Measurements from ENCODE around the gene GIPC2. TPM values are rescaled to one million over a fixed set of nuclear protein-coding genes. Genes with fewer than 3 reads are reported as not detected.
A peak's percentile ranks its signal among the peaks of the same experiment; 100 is the strongest.

GIPC2 gene
- total RNA-seq, 1 donor from 2014 or later: 1.6 TPM

DNA sequence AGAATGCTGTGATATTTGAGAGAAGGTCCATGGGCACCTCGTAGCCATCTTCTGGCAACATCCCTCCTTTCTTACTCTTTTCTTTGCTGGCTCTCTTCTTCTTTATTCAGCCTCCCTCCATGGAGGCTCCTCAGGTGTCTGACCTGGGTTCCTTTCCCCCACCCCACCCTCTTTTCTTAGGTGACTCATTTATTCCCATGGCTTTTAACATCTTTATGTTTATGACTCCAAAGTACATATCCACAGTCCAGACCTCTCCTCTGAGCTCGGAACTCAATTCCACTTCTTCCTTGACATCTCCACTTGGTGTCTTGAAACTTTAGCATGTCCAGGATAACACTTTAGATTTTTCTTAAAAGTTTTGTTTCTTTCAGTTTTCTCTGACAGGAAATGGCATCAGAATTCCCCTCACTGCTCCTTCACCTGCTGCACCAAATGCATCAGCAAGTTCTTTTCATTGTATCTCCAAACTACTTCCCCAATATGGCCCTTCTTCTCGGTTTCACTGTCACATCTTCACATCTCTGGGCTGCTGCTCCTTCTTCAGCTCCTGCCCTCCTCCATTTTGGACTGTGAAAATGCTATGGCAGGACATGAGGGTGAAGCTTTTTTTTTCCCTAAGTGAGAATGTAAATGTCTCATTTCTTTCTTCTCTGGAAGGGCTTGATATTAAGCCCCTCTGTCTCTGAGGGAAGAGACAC, 95.9 kb downstream of the GIPC2 start:
- H3K27me3 ChIP-seq (ENCODE audit: control insufficient read depth, insufficient read depth, low read length): no peaks in the 10 kb centered on the region
- no peak overlapping the region for H3K4me3 ChIP-seq (ENCODE audit: low read depth, low read length)
- no peak for DNase-seq (ENCODE audit: low read depth)
- TF ChIP-seq, protein P1, sequence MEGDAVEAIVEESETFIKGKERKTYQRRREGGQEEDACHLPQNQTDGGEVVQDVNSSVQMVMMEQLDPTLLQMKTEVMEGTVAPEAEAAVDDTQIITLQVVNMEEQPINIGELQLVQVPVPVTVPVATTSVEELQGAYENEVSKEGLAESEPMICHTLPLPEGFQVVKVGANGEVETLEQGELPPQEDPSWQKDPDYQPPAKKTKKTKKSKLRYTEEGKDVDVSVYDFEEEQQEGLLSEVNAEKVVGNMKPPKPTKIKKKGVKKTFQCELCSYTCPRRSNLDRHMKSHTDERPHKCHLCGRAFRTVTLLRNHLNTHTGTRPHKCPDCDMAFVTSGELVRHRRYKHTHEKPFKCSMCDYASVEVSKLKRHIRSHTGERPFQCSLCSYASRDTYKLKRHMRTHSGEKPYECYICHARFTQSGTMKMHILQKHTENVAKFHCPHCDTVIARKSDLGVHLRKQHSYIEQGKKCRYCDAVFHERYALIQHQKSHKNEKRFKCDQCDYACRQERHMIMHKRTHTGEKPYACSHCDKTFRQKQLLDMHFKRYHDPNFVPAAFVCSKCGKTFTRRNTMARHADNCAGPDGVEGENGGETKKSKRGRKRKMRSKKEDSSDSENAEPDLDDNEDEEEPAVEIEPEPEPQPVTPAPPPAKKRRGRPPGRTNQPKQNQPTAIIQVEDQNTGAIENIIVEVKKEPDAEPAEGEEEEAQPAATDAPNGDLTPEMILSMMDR (IDR thresholded peaks at IDR 0.05; ENCODE audit: insufficient read depth, low read length, poor library complexity, severe bottlenecking): no peak
- H3K36me3 ChIP-seq (ENCODE audit: control insufficient read depth, insufficient read depth, low read length): no peaks in the 10 kb centered on the region

DNA sequence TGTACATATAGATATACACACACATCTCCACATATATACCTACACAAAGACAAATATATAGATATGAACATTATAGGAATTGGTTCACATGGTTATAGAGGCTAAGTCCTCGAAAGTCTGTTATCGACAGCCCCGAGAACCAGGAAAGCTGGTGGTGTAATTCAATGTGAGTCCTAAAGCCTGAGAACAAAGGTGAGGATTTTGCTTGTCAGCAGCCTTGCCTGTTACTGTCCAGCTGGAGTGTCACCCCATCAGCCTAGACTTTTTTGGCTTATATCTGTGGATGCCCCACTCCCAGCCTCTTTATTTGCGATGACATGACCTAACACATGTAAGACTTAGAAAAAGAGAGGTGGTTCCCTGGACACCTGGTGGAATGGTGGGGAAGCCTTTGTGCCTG, 97.0 kb downstream of the GIPC2 start:
- no peak for DNase-seq (ENCODE audit: low read depth)
- Histone ChIP-seq H3K27me3 (ENCODE audit: control insufficient read depth, insufficient read depth, low read length) (no peaks in the 10 kb centered on the region), H3K36me3 (ENCODE audit: control insufficient read depth, insufficient read depth, low read length) (no peaks in the 10 kb centered on the region), H3K4me3 (ENCODE audit: low read depth, low read length) (no peak overlapping the region)
- TF ChIP-seq, protein P1 (IDR thresholded peaks at IDR 0.05; ENCODE audit: insufficient read depth, low read length, poor library complexity, severe bottlenecking): no peak

DNA sequence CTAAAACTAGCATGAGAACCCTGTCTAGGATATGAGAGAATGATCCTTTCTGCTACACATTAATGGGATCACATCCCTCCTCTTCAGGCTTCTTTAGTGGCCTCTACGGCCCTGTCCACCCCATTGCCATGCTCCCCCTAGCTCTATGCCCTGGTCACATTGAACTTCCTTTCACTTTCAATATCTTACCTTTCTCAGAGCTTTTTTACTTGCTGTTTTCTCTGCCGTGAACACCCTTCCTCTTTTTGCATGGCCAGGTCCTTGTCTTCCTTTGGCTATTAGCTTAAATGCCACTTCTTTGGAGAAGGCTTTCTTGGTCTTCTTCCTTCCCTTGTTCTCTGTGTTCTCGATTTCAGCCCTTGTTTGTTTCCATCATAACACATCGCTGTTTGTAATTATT, 97.4 kb downstream of the GIPC2 start:
- TF ChIP-seq, protein P1 (IDR thresholded peaks at IDR 0.05; ENCODE audit: insufficient read depth, low read length, poor library complexity, severe bottlenecking): no peak
- no peak for DNase-seq (ENCODE audit: low read depth)
- H3K27me3 ChIP-seq (ENCODE audit: control insufficient read depth, insufficient read depth, low read length): no peaks in the 10 kb centered on the region
- no peak overlapping the region for H3K4me3 ChIP-seq (ENCODE audit: low read depth, low read length)
- H3K36me3 ChIP-seq (ENCODE audit: control insufficient read depth, insufficient read depth, low read length): no peaks in the 10 kb centered on the region

DNA sequence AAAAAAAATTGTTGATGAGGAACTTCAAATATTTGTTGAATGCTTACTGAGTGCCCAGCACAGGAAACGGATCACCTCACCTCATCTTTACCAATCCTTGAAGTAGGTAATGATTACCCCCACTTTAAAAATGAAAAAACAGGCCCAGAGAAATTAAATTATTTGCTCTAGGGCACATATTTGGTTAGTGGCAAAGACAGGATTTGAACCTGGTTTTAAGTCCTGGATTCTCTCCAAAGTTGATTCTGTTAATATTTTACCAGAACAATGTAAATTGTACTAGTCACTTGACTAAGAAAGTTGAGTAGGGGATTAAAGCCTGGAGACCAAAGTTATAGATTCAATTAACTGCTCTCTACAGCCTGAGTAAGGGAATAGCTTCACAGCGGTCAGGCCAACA, 97.9 kb downstream of the GIPC2 start:
- no peak for DNase-seq (ENCODE audit: low read depth)
- TF ChIP-seq, protein P1 (IDR thresholded peaks at IDR 0.05; ENCODE audit: insufficient read depth, low read length, poor library complexity, severe bottlenecking): no peak
- H3K27me3 ChIP-seq (ENCODE audit: control insufficient read depth, insufficient read depth, low read length): no peaks in the 10 kb centered on the region
- no peak overlapping the region for H3K4me3 ChIP-seq (ENCODE audit: low read depth, low read length)
- H3K36me3 ChIP-seq (ENCODE audit: control insufficient read depth, insufficient read depth, low read length): no peaks in the 10 kb centered on the region

DNA sequence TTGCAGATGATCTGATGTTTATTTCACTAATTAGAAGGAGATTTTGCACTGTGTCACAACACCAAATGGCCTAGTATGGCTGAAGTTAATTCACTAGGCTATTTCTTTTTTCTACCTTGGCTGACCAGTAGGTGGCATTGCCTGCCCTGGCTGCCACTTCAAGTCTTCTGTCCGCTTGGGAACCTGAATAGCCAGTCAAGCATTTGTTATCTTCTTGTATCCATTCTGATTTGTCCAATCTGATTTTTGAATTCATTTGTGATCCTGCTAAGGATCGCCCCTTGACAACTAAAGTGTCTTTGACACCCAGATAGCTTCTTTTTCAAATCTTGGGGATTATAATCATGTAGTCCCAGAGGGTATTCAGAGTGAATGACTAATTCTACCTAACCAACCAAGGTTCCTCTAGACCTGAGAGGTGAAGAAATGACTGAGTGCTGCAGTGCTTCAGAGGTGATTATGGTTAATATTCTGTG, 99.4 kb downstream of the GIPC2 start:
- no peaks in the 10 kb centered on the region for H3K27me3 ChIP-seq (ENCODE audit: control insufficient read depth, insufficient read depth, low read length)
- H3K4me3 ChIP-seq (ENCODE audit: low read depth, low read length): no peak overlapping the region
- H3K36me3 ChIP-seq (ENCODE audit: control insufficient read depth, insufficient read depth, low read length): no peaks in the 10 kb centered on the region
- TF ChIP-seq, protein P1 (IDR thresholded peaks at IDR 0.05; ENCODE audit: insufficient read depth, low read length, poor library complexity, severe bottlenecking): peak; percentile 81
- DNase-seq (ENCODE audit: low read depth): peak; percentile 32
